ENCODE measurements around the gene CDKAL1.
"Not testable (repeated sequence)": the region's sequence is repeated elsewhere in the genome, so short reads cannot be mapped to it uniquely, and the experiment has no call there.

CDKAL1 gene

DNA sequence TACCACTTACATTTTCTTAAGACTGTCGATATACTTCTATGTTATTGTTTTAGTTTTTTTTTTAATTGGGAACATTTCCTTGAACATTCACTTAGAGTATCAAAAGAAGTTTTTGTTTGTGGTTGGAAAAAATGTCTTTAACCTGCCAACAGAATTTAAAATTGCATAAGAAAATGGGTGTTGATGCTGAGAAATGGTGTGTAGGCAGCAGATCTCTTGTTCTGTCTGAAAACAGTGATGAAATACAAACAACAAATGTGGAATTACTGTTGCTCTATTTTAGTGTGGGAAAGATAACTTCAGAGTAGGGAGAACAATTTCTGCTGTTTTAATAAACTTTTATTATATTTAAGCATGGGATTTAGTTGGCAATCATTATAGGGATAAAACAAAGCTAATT, 293.5 kb downstream of the CDKAL1 start:
- no peak overlapping the region for H3K4me2 ChIP-seq (ENCODE audit: low read length)
- no peaks in the 10 kb centered on the region for H3K27me3 ChIP-seq (ENCODE audit: control insufficient read depth, insufficient read depth, low read length)
- H3K36me3 ChIP-seq (ENCODE audit: control insufficient read depth, insufficient read depth, low read length), result no peaks in the 10 kb centered on the region
- H2AFZ ChIP-seq, result no peak overlapping the region
- no peak overlapping the region for H3K4me3 ChIP-seq (ENCODE audit: low read depth, low read length)
- TF ChIP-seq, protein P1, sequence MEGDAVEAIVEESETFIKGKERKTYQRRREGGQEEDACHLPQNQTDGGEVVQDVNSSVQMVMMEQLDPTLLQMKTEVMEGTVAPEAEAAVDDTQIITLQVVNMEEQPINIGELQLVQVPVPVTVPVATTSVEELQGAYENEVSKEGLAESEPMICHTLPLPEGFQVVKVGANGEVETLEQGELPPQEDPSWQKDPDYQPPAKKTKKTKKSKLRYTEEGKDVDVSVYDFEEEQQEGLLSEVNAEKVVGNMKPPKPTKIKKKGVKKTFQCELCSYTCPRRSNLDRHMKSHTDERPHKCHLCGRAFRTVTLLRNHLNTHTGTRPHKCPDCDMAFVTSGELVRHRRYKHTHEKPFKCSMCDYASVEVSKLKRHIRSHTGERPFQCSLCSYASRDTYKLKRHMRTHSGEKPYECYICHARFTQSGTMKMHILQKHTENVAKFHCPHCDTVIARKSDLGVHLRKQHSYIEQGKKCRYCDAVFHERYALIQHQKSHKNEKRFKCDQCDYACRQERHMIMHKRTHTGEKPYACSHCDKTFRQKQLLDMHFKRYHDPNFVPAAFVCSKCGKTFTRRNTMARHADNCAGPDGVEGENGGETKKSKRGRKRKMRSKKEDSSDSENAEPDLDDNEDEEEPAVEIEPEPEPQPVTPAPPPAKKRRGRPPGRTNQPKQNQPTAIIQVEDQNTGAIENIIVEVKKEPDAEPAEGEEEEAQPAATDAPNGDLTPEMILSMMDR (IDR thresholded peaks at IDR 0.05), result no peak
- no peaks in the 10 kb centered on the region for H3K79me2 ChIP-seq
- H3K27ac ChIP-seq, result no peak overlapping the region
- H3K9me3 ChIP-seq (ENCODE audit: control insufficient read depth, low read length), result no peaks in the 10 kb centered on the region
- H3K4me1 ChIP-seq, result no peaks in the 10 kb centered on the region
- H3K9ac ChIP-seq, result no peak overlapping the region

DNA sequence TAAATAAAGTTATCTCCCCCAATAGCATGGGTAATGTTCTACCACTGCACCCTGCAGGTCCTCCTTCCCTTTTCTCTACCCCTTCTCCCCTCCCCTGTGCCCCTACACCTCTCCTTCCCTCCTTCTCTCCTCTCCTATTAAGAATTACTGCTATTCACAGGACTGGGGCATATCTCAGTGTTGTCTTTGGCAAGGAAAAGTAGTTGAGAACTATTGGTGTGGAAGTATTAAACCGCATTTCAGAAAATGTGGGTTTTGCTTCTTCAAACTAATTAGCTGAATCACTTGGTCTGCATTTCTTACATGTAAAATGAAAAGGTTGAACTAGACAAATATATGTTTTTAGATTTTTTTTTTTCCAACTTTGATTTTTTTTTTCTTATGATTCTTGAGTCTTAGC, 296.3 kb downstream of the CDKAL1 start:
- Histone ChIP-seq H3K9me3 (ENCODE audit: control insufficient read depth, low read length) (no peaks in the 10 kb centered on the region), H3K36me3 (ENCODE audit: control insufficient read depth, insufficient read depth, low read length) (no peaks in the 10 kb centered on the region), H3K4me3 (ENCODE audit: low read depth, low read length) (no peak overlapping the region), H2AFZ (no peak overlapping the region), H3K9ac (no peak overlapping the region), H3K79me2 (no peaks in the 10 kb centered on the region), H3K27me3 (ENCODE audit: control insufficient read depth, insufficient read depth, low read length) (no peaks in the 10 kb centered on the region), H3K4me1 (no peaks in the 10 kb centered on the region), H3K4me2 (ENCODE audit: low read length) (no peak overlapping the region), H3K27ac (no peak overlapping the region)
- TF ChIP-seq, protein P1 (IDR thresholded peaks at IDR 0.05), result no peak

DNA sequence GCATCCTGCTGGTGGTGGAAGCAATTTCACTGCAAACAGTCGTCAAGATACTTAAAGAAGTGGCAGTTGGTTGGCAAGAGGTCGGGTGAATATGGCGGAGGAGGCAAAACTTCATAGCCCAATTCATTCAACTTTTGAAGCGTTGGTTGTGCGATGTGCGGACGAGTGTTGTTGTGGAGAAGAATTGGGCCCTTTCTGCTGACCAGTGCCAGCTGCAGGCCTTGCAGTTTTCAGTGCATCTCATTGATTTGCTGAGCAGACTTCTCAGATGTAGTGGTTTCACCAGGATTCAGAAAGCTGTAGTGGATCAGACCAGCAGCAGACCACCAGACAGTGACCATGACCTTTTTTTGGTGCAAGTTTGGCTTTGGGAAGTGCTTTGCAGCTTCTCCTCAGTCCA, 297.0 kb downstream of the CDKAL1 start:
- not testable (repeated sequence) for H3K36me3 ChIP-seq (ENCODE audit: control insufficient read depth, insufficient read depth, low read length); H3K27ac ChIP-seq; H3K9me3 ChIP-seq (ENCODE audit: control insufficient read depth, low read length); H3K27me3 ChIP-seq (ENCODE audit: control insufficient read depth, insufficient read depth, low read length); H2AFZ ChIP-seq; H3K4me1 ChIP-seq; H3K9ac ChIP-seq; H3K4me3 ChIP-seq (ENCODE audit: low read depth, low read length); H3K79me2 ChIP-seq; H3K4me2 ChIP-seq (ENCODE audit: low read length)

DNA sequence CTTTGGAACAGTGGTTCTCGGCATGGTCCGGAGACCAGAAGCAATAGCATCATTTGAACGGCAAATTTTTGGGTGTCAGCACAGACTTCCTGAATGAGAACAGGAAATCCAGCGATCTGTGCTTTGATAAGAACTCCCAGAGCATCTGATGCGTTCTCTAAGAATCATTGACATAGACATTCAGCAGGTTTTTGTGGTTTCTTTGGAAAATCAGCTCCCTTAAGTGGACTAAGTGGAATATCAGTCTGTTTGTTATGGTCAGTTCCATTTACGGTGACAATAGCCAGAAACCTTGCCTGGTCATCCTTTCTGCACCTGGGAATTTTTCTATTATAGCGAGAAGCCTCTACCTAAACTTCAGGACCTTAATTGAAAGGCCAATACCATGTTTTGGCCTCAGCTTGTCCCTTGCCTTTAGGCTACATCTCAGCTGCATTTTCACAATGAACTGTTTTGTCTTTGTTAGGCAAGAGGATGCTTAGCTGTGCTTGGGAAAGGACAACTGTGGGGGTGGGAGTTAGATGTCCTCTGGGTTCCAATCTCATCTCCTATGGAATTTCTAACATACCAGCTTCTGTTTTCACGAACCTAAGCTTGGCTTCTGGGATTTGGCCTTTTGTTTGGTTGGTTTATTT, 299.7 kb downstream of the CDKAL1 start:
- no peak overlapping the region for H3K9ac ChIP-seq
- no peaks in the 10 kb centered on the region for H3K27me3 ChIP-seq (ENCODE audit: control insufficient read depth, insufficient read depth, low read length)
- no peak overlapping the region for H3K27ac ChIP-seq
- no peaks in the 10 kb centered on the region for H3K9me3 ChIP-seq (ENCODE audit: control insufficient read depth, low read length)
- TF ChIP-seq, protein P1 (IDR thresholded peaks at IDR 0.05), result no peak
- no peak overlapping the region for H3K4me2 ChIP-seq (ENCODE audit: low read length)
- no peak overlapping the region for H2AFZ ChIP-seq
- H3K36me3 ChIP-seq (ENCODE audit: control insufficient read depth, insufficient read depth, low read length), result no peaks in the 10 kb centered on the region
- no peaks in the 10 kb centered on the region for H3K4me1 ChIP-seq
- H3K79me2 ChIP-seq, result no peaks in the 10 kb centered on the region
- H3K4me3 ChIP-seq (ENCODE audit: low read depth, low read length), result no peak overlapping the region

DNA sequence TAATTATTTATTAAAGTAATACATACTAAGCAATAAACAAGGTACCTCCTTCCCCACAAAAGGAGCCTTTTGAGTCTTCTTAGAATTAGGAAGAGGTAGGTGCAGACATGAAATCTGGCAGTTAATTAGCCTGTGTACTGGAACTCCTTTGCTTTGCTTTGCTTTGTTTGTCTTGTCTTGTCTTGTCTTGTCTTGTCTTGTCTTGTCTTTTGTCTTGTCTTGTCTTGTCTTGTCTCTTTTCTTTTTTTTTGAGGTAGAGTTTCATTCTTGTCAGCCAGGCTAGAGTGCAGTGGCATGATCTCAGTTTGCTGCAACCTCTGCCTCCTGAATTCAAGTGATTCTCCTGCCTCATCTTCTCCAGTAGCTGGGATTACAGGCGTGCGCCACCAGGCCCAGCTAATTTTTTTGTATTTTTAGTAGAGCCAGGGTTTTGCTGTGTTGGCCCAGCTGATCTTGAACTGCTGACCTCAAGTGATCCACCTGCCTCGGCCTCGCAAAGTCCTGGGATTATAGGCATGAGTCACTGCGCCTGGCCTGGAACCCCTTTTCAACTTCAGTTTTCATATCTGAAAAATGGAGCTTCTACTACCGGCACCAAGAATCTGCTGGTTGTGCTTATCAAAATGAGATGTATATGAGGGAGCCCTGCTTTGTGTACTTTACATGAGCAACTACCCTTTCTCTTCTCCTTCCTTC, 301.2 kb downstream of the CDKAL1 start:
- H3K9me3 ChIP-seq (ENCODE audit: control insufficient read depth, low read length), result no peaks in the 10 kb centered on the region
- H3K27me3 ChIP-seq (ENCODE audit: control insufficient read depth, insufficient read depth, low read length), result no peaks in the 10 kb centered on the region
- no peak overlapping the region for H3K4me3 ChIP-seq (ENCODE audit: low read depth, low read length)
- peaks cover under 1% of the 10 kb centered on the region for H3K4me1 ChIP-seq
- no peak overlapping the region for H3K4me2 ChIP-seq (ENCODE audit: low read length)
- no peak overlapping the region for H3K9ac ChIP-seq
- H3K36me3 ChIP-seq (ENCODE audit: control insufficient read depth, insufficient read depth, low read length), result no peaks in the 10 kb centered on the region
- H2AFZ ChIP-seq, result no peak overlapping the region
- H3K27ac ChIP-seq, result no peak overlapping the region
- TF ChIP-seq, protein P1 (IDR thresholded peaks at IDR 0.05), result no peak
- no peaks in the 10 kb centered on the region for H3K79me2 ChIP-seq

Measured in parathyroid adenoma (tissue), 2 donors.